ENCODE results near the gene CSMD2.

The CSMD2 gene

GRCh38 chr1:33577663-33578062 is 587.4 kb downstream of the CSMD2 start:
- peak; percentile 12 for DNase-seq

- DNase-seq: peak; percentile 26
These were observed 588.0 kb downstream of the CSMD2 start for GRCh38 chr1:33576821-33577599.

GRCh38 chr1:33575324-33575879 is 589.6 kb downstream of the CSMD2 start:
- DNase-seq: peak; percentile 22

- DNase-seq: no peak
These were observed 591.4 kb downstream of the CSMD2 start for GRCh38 chr1:33573661-33574060.

GRCh38 chr1:33572387-33572786 is 592.6 kb downstream of the CSMD2 start:
- DNase-seq: peak; percentile 44

- peak; percentile 18 for DNase-seq
These were observed 595.7 kb downstream of the CSMD2 start for GRCh38 chr1:33569331-33569730.

- peak; percentile 6 for DNase-seq
These were observed 601.3 kb downstream of the CSMD2 start for GRCh38 chr1:33563699-33564098.

- no peak for DNase-seq
These were observed 602.5 kb downstream of the CSMD2 start for GRCh38 chr1:33562563-33562962.

GRCh38 chr1:33561576-33561975 is 603.5 kb downstream of the CSMD2 start:
- peak; percentile 35 for DNase-seq

- DNase-seq: peak; percentile 26
These were observed 604.4 kb downstream of the CSMD2 start for GRCh38 chr1:33560680-33561079.

- no peak for DNase-seq
These were observed 616.3 kb downstream of the CSMD2 start for GRCh38 chr1:33548721-33549120.

GRCh38 chr1:33548319-33548718 is 616.7 kb downstream of the CSMD2 start:
- no peak for DNase-seq

GRCh38 chr1:33547576-33547975 is 617.5 kb downstream of the CSMD2 start:
- no peak for DNase-seq

- no peak for DNase-seq
These were observed 623.1 kb downstream of the CSMD2 start for GRCh38 chr1:33541966-33542365.

GRCh38 chr1:33537885-33538284 is 627.1 kb downstream of the CSMD2 start:
- DNase-seq: no peak

GRCh38 chr1:33535334-33535733 is 629.7 kb downstream of the CSMD2 start:
- DNase-seq: no peak

- DNase-seq: no peak
These were observed 632.1 kb downstream of the CSMD2 start for GRCh38 chr1:33532936-33533335.

- no peak for DNase-seq
These were observed 632.8 kb downstream of the CSMD2 start for GRCh38 chr1:33532250-33532649.

- no peak for DNase-seq
These were observed 635.1 kb downstream of the CSMD2 start for GRCh38 chr1:33529957-33530356.

- DNase-seq: no peak
These were observed 637.1 kb downstream of the CSMD2 start for GRCh38 chr1:33527934-33528333.

- no peak for DNase-seq
These were observed 640.4 kb downstream of the CSMD2 start for GRCh38 chr1:33524586-33524985.

- DNase-seq: no peak
These were observed 645.7 kb downstream of the CSMD2 start for GRCh38 chr1:33519240-33519884.

- DNase-seq: no peak
These were observed 647.3 kb downstream of the CSMD2 start for GRCh38 chr1:33517596-33518250.
